Measurements from ENCODE around the gene ARIH2. TPM values are rescaled to one million over a fixed set of nuclear protein-coding genes. Genes with fewer than 3 reads are reported as not detected.
A peak's percentile ranks its signal among the peaks of the same experiment; 100 is the strongest.
"Not testable (repeated sequence)": the region's sequence is repeated elsewhere in the genome, so short reads cannot be mapped to it uniquely, and the experiment has no call there.

ARIH2 gene
- total RNA-seq, 1 donor from 2014 or later, result 149 TPM

- intact Hi-C loops (cut with DNase I), result no loop called here
- ATAC-seq (no peak), DNase-seq (ENCODE audit: missing footprints) (no peak)
Observed at GRCh38 chr3:48990636-48991469, 72.2 kb downstream of the ARIH2 start.

GRCh38 chr3:48991851-48992545 is 73.4 kb downstream of the ARIH2 start:
- intact Hi-C loops (cut with DNase I), result no loop called here
- no peak for ATAC-seq
- DNase-seq (ENCODE audit: missing footprints), result no peak

GRCh38 chr3:48993834-48994233 is 75.2 kb downstream of the ARIH2 start:
- intact Hi-C loops (cut with DNase I), result no loop called here
- ATAC-seq (no peak), DNase-seq (ENCODE audit: missing footprints) (no peak)

- DNase-seq (ENCODE audit: missing footprints) (no peak), ATAC-seq (no peak)
- intact Hi-C loops (cut with DNase I), result no loop called here
Observed at GRCh38 chr3:48996640-48997039, 78.0 kb downstream of the ARIH2 start.

- ATAC-seq (no peak), DNase-seq (ENCODE audit: missing footprints) (no peak)
- intact Hi-C loops (cut with DNase I), result no loop called here
Observed at GRCh38 chr3:48997102-48997635, 78.5 kb downstream of the ARIH2 start.

- no peak for ATAC-seq
- intact Hi-C loops (cut with DNase I), result no loop called here
- DNase-seq (ENCODE audit: missing footprints), result peak; percentile 63
Observed at GRCh38 chr3:48997714-48998637, 79.3 kb downstream of the ARIH2 start.

- ATAC-seq (no peak), DNase-seq (ENCODE audit: missing footprints) (no peak)
- intact Hi-C loops (cut with DNase I), result no loop called here
Observed at GRCh38 chr3:48999085-48999858, 80.6 kb downstream of the ARIH2 start.

GRCh38 chr3:49001155-49001554 is 82.5 kb downstream of the ARIH2 start:
- ATAC-seq, result no peak
- peak; percentile 17 for DNase-seq (ENCODE audit: missing footprints)
- intact Hi-C loops (cut with DNase I), result no loop called here

- intact Hi-C loops (cut with DNase I), result no loop called here
- DNase-seq (ENCODE audit: missing footprints) (peak; percentile 69), ATAC-seq (no peak)
Observed at GRCh38 chr3:49004352-49005302, 86.0 kb downstream of the ARIH2 start.

- DNase-seq (ENCODE audit: missing footprints), result no peak
- intact Hi-C loops (cut with DNase I), result no loop called here
- no peak for ATAC-seq
Observed at GRCh38 chr3:49005303-49005680, 86.7 kb downstream of the ARIH2 start.

- DNase-seq (ENCODE audit: missing footprints), result no peak
- intact Hi-C loops (cut with DNase I), result no loop called here
Observed at GRCh38 chr3:49005998-49006397, 87.4 kb downstream of the ARIH2 start.

GRCh38 chr3:49006408-49007067 is 87.9 kb downstream of the ARIH2 start:
- ATAC-seq (no peak), DNase-seq (ENCODE audit: missing footprints) (no peak)
- intact Hi-C loops (cut with DNase I), result no loop called here

More at GRCh38 chr3:49005998-49006397, 87.4 kb downstream of the ARIH2 start:
- no peak for ATAC-seq

GRCh38 chr3:49007068-49007770 is 88.6 kb downstream of the ARIH2 start, which contains the start of gene WDR6:
TSS of gene WDR6 (plus strand) at chr3:49007391. CDS start at chr3:49007432, 41 bp downstream.
- ATAC-seq (peak; percentile 90), DNase-seq (ENCODE audit: missing footprints) (peak; percentile 98)
- intact Hi-C loops (cut with DNase I), result no loop called here

GRCh38 chr3:49007771-49008528 is 89.3 kb downstream of the ARIH2 start:
- DNase-seq (ENCODE audit: missing footprints), result peak; percentile 94
- intact Hi-C loops (cut with DNase I), result no loop called here

GRCh38 chr3:49008627-49009026 is 90.0 kb downstream of the ARIH2 start:
- ATAC-seq; intact Hi-C loops (cut with DNase I); DNase-seq (ENCODE audit: missing footprints): not testable (repeated sequence)

More at GRCh38 chr3:49007771-49008528, 89.3 kb downstream of the ARIH2 start:
- ATAC-seq, result peak; percentile 85

Data from Right ventricle myocardium inferior (tissue), 1 donor.